GM12878 (cell line): ENCODE measurements around the gene KCNQ1OT1.

Source experiments
- ATF3 ChIP-seq: IDR thresholded peaks from 2 replicates; pipeline ENCODE4 v1.6.1; 2011; ENCODE audit warnings: low read depth, mild to moderate bottlenecking, low read length, moderate library complexity, borderline replicate concordance; ENCODE audit errors: extremely low read depth
- BHLHE40 ChIP-seq, 2 experiments: fragments of 450-650 bp in 1 of 2; IDR thresholded peaks; 2 replicates each; pipeline ENCODE4 v1.6.1; 2011 to 2017; ENCODE audit warnings: low read depth in 2 of 2, borderline replicate concordance in 1 of 2, improper control_type of control experiment in 1 of 2, low read length in 1 of 2, mild to moderate bottlenecking in 1 of 2
- CBFB ChIP-seq: IDR thresholded peaks from 2 replicates; pipeline ENCODE4 v1.6.1; 2016; ENCODE audit warnings: antibody characterized with exemption, low read depth
- CEBPB ChIP-seq, 2 experiments: fragments of 150-350 bp in 1 of 2; IDR thresholded peaks; 2 replicates each; pipeline ENCODE4 v1.6.1; 2012 to 2014; ENCODE audit warnings: low read depth in 2 of 2, low read length in 2 of 2, borderline replicate concordance in 1 of 2, inconsistent platforms in 1 of 2
- CTCF ChIP-seq, 3 experiments: IDR thresholded peaks in 2 of 3; conservative IDR thresholded peaks in 1 of 3; 2 replicates each; pipeline ENCODE4 v1.5.1; 2011; ENCODE audit warnings: low read depth in 3 of 3, low read length in 3 of 3, mild to moderate bottlenecking in 3 of 3, control low read depth in 2 of 3, moderate library complexity in 2 of 3, inconsistent platforms in 1 of 3, mixed read lengths in 1 of 3; ENCODE audit not compliant: control insufficient read depth in 2 of 3, insufficient read depth in 1 of 3; ENCODE audit errors: extremely low read depth in 1 of 3
- EZH2 ChIP-seq: IDR thresholded peaks from 2 replicates; pipeline ENCODE4 v1.6.1; 2012; ENCODE audit warnings: low read depth, mild to moderate bottlenecking, control low read depth, inconsistent platforms, low read length, borderline replicate concordance; ENCODE audit not compliant: control insufficient read depth
- MAX ChIP-seq: IDR thresholded peaks from 2 replicates; pipeline ENCODE4 v1.6.1; 2012; ENCODE audit warnings: low read depth, low read length, improper control_type of control experiment
- NR2F1 ChIP-seq: fragments of 450-650 bp; conservative IDR thresholded peaks from 2 replicates; pipeline ENCODE4 v1.6.1; 2017; ENCODE audit warnings: mild to moderate bottlenecking
- PKNOX1 ChIP-seq: fragments of 450-650 bp; IDR thresholded peaks from 2 replicates; pipeline ENCODE4 v1.6.1; 2016; ENCODE audit warnings: mild to moderate bottlenecking
- REST ChIP-seq: IDR thresholded peaks from 2 replicates; pipeline ENCODE4 v1.6.1; 2012; ENCODE audit warnings: mild to moderate bottlenecking, low read depth, low read length
- SUZ12 ChIP-seq: fragments of 200-600 bp; sonication (generic); IDR thresholded peaks from one replicate; pipeline ENCODE4 v1.6.1; 2018; ENCODE audit warnings: antibody characterized with exemption, mild to moderate bottlenecking; ENCODE audit not compliant: unreplicated experiment

- no peak for TF ChIP-seq CEBPB (IDR thresholded peaks at IDR 0.05; ENCODE audit: borderline replicate concordance in 1 of 2, low read depth in 2 of 2, low read length in 2 of 2)
- no peak for TF ChIP-seq CTCF (IDR thresholded peaks at IDR 0.05 in 2 of 3, conservative IDR thresholded peaks at IDR 0.05 in 1 of 3; ENCODE audit: control insufficient read depth in 2 of 3, extremely low read depth in 1 of 3, insufficient read depth in 1 of 3, low read depth in 3 of 3, low read length in 3 of 3)
- no peak for TF ChIP-seq PKNOX1
- no peak for TF ChIP-seq REST
- no peak for TF ChIP-seq CBFB
- no peak for TF ChIP-seq NR2F1
- no peak for TF ChIP-seq BHLHE40 (IDR thresholded peaks at IDR 0.05; ENCODE audit: borderline replicate concordance in 1 of 2, low read depth in 2 of 2, low read length in 1 of 2)
- TF ChIP-seq MAX = no peak
- TF ChIP-seq EZH2 = no peak
- no peak for TF ChIP-seq ATF3
- no peak for TF ChIP-seq SUZ12
These were observed 46.6 kb downstream of the KCNQ1OT1 start for GRCh38 chr11:2653198-2653551.
